GM19468 (cell line): Measurements from ENCODE around the gene MRPL4.
"Not testable (repeated sequence)": the region's sequence is repeated elsewhere in the genome, so short reads cannot be mapped to it uniquely, and the experiment has no call there.

Experiments
- ATAC-seq: cut with Tn5 transposase; IDR thresholded peaks from one replicate; pipeline ENCODE4 v1.9.1; 2021; ENCODE audit warnings: mild to moderate bottlenecking, moderate library complexity, moderate number of reproducible peaks; ENCODE audit not compliant: unreplicated experiment; ENCODE audit errors: extremely low read depth

Gene MRPL4

DNA sequence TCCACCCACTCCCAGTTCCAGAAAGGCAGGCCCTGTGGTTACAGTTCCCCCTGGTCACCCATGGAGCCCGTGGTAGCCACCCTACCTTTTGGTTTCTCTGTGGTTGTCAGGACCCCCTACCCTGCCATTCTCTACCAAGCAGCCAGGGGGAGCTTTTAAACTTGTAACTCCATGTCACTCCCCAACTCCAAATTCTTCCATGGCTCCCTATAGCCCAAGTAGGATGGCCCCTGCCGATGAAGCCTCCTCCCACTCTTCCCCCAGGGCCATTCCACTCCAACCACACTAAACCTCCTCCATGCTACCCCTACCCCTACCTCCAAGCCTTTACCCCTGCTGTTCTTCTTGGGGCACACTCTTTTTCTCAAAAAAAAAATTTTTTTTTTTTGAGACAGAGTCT, 23.1 kb upstream of the MRPL4 start:
- ATAC-seq: no peak

DNA sequence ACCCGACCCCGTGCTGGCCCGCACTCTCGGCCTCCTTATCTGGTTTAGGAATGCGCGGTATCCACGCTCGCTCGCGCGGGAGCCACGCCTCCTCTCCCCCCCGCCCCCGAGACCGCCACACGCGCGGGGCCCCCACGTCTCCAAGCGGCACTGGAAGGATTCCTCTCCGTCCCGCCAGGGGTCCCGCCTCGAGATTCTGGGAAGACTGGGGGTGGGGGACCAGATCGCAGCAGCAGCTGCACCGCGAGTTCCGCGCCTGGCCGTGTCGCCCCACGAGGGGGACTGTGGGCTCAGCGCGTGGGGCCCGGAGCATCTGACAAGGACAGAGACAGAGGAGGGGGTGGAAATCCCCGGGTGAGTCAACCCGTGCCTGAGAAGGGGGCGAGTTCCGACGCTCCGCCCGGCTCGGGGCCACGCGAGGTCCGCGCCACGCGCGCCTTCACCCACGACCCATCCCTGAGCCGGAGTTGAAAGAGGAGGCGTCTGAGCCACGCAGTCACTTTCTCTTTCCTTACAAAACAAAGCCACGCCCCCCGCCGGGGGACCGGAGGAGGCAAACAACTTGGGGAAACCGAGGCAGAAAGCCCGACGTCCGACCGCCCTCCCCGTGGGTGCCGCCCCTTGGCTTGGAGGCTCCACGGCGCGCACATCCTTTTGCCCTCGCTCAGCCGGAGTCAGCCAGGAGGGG, 21.7 kb upstream of the MRPL4 start:
- ATAC-seq: no peak

GRCh38 chr19:10230861-10231611, 21.0 kb upstream of the MRPL4 start, which contains the start of gene S1PR2:
Gene S1PR2 (minus strand): TSS chr19:10231331. CDS start chr19:10224905, 6,426 bp downstream.
- ATAC-seq: no peak

DNA sequence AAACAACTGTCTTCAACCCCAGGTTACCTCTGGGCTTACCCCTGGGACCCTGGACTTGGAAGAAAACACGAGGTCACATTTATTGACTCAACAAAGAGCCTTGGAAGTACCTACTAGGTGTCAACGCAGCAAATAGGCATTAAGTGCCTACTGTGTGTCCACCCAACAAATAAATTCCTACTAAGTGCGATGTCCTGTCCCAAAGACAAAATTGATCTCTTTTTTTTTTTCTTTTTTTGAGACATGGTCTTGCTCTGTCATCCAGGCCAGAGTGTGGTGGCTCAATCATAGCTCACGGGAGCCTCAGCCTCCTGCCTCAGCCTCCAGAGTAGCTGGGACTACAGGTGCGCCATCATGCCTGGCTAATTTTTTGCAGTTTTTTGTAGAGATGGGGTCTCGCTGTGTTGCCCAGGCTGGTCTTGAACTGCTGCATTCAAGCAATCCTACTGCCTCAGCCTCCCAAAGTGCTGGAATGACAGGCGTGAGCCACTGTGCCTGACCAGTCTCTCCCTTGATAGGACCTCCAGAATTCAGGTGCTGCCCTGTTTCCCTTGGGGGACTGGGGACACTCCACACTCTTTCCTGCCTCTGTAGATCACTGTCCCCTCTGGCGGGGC, 20.3 kb upstream of the MRPL4 start:
- ATAC-seq: no peak

DNA sequence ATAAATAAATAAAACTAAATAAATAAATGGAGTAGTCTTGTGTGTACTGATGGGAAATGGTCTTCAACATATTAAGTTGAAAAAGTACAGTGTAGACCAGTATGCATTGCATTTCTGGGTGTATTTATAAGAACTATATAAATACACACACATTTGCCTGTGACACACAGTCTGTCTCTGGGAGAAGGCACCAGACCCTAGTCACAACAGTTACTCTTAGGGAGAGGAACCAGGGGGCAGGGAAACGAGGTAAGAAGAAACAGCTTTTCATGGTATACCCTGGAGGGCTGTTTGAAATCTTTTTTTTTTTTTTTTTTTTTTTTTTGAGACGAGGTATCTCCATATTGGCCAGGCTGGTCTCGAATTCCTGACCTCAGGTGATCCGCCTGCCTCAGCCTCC, 18.1 kb upstream of the MRPL4 start:
- no peak for ATAC-seq

DNA sequence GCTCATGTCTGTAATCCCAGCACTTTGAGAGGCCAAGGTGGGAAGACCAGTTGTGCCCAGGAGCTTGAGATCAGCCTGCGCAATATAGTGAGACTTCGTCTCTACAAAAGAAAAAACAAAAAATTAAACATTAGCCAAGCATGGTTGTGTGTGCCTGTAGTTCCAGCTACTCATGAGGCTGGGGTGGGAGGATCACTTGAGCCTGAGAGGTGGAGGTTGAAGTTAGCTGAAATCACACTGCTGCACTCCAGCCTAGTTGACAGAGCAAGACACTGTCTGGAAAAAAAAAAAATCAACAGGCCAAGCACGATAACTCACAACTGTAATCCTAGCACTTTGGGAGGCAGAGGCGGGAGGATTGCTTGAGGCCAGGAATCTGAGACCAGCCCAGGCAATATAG, 17.0 kb upstream of the MRPL4 start:
- ATAC-seq: no peak

GRCh38 chr19:10235409-10235808, 16.6 kb upstream of the MRPL4 start:
- not testable (repeated sequence) for ATAC-seq

GRCh38 chr19:10237702-10238101, 14.3 kb upstream of the MRPL4 start:
- no peak for ATAC-seq

- ATAC-seq: no peak
These were observed 13.7 kb upstream of the MRPL4 start for GRCh38 chr19:10238172-10238783.

- not testable (repeated sequence) for ATAC-seq
These were observed 10.1 kb upstream of the MRPL4 start for GRCh38 chr19:10241826-10242449.

DNA sequence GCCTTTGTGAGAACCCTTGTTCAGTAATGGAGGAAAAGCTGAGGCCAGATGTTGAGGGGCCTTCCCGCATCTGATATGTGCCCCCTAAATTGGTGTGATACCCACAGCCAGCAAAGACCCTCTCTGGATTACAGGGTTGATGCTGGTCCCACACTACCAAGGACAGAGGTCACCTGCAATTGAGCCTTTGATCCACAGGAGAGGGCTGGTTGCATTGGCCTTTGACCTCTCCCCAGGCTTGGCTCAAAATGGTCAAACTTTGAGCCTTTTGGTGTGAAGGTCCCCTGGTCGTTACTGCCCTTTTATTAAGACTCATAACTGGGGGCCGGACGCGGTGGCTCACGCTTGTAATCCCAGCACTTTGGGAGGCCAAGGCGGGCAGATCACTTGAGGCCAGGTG, 8.4 kb upstream of the MRPL4 start:
- no peak for ATAC-seq

DNA sequence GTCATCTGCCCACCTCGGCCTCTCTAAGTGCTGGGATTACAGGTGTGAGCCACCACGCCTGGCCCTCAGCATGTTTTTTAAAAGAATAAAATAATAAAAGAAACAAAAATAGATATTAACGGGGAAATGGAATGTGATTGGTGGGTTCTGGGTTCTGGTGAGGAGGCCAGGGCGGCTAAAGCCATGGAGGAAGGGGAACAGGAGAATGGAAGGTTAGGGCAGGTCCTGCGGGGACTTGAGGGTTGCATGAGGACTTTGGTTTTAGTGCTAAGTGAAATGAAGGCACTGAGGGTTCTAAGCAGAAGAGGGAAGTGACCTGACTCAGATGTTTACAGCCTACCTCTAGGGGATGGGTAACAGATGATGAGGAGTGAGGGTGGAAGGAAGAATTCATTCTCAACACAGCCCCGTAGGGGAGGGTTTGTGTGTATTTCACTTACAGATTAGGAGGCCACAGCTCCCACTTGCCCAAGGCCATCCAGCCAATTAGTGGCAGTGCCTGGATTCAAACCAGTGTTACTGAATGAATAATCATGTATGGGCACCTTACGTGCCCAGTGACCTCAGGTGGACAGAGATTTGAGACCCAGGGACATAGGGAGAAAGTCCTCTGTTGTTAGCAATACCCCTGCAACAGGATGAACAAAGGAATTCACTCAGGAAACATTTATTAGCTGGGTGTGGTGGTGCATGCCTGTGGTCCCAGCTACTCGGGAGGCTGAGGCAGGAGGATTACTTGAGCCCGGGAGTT, 6.7 kb upstream of the MRPL4 start:
- no peak for ATAC-seq

DNA sequence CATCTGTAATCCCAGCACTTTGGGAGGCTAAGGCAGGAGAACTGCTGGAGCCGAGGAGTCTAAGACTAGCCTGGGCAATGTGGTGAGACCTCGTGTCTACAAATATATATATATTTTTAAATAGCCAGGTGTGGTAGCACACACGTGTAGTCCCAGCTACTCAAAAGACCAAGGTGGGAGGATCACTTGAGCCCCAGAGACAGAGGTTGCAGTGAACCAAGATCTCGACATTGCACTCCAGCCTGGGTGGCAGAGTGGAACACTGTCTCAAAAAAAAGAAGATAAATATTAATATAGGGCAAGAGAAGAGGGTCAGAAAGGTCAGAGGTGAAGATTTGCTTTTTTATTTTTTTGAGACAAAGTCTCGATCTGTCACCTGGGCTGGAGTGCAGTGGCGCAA, 5.5 kb upstream of the MRPL4 start:
- no peak for ATAC-seq

DNA sequence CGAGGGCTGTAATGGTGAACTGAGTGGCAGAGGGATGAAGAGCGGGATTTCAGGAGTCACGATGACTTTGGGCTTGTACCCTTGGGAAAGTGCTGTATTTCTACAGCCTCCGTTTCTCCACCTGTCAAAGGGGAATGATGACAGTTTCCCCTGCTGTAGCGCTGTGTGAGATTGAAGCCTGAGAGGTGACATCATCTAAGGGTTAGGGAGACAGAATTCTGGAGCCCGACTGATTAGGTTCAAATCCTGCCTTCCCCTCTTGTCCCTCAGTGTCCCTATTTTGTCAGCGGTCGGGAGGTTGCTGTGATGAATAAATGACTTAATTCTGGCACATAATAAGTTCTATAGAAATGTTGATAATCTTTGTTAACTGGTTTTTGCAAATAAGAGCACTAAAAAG, 693 bp downstream of the MRPL4 start:
- ATAC-seq: no peak

DNA sequence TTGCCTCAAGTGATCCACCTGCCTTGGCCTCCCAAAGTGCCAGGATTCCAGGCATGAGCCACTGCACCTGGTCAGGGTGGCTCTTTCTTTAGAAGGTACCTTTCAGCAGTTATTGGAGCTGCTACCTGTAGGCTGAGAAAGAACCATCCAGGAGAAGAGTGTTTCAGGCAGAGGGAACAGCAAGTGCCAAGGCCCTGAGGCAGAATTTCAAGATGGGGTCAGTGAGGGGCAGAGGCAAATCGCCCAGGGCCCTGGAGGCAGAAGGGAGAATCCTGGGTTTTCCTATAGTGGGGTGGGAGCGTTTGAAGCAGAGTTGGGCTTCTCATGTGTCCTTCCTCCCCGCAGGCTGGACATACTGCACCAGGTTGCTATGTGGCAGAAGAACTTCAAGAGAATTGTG, 2.2 kb downstream of the MRPL4 start:
- ATAC-seq: no peak

GRCh38 chr19:10255358-10255757, 3.3 kb downstream of the MRPL4 start:
- ATAC-seq: no peak

GRCh38 chr19:10256551-10256950, 4.5 kb downstream of the MRPL4 start:
- no peak for ATAC-seq

GRCh38 chr19:10256970-10257615, 5.1 kb downstream of the MRPL4 start:
- no peak for ATAC-seq

DNA sequence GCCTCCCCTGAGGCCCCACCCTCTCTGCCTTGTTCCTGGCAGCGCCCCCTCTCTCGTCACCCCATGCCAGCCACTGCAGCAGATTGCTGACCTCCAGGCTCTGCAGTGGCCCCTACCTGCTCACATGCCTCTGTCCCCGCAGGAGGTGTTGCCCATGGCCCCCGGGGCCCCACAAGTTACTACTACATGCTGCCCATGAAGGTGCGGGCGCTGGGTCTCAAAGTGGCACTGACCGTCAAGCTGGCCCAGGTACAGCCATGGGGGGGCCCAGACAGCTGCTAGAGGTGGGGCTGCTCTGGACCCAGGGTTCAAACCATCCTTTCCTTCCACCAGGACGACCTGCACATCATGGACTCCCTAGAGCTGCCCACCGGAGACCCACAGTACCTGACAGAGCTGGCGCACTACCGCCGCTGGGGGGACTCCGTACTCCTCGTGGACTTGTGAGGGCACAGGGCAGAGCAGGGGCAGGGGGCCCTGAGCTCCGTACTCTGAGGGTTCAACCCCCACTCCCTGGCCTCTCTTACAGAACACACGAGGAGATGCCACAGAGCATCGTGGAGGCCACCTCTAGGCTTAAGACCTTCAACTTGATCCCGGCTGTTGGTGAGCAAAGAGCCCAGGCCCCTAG, 6.2 kb downstream of the MRPL4 start:
- ATAC-seq: no peak
